PFSK-1 (cell line): ENCODE measurements around the gene CDKN1A.

Experiments
- FOXP2 ChIP-seq: optimal IDR thresholded peaks from 2 replicates; pipeline ENCODE3; 2011; ENCODE audit warnings: borderline replicate concordance, control low read depth, inconsistent platforms; ENCODE audit not compliant: insufficient read depth; ENCODE audit errors: extremely low read length, extremely low read depth
- POLR2AphosphoS5 ChIP-seq: IDR thresholded peaks from 2 replicates; pipeline ENCODE4 v1.6.1; 2012; ENCODE audit warnings: low read depth, mild to moderate bottlenecking, control low read depth, low read length, moderate library complexity
- SIN3A ChIP-seq: IDR thresholded peaks from 2 replicates; pipeline ENCODE4 v1.6.1; 2012; ENCODE audit warnings: mild to moderate bottlenecking, low read length, moderate library complexity, borderline replicate concordance; ENCODE audit not compliant: insufficient read depth
- TAF1 ChIP-seq: IDR thresholded peaks from 2 replicates; pipeline ENCODE4 v1.6.1; 2012; ENCODE audit warnings: low read length, control low read depth, borderline replicate concordance; ENCODE audit not compliant: insufficient read depth
- TF ChIP-seq, protein P1 (sequence below), 2 experiments: IDR thresholded peaks; 2 replicates each; pipeline versions ENCODE4 v1.6.1 to v1.8.0; 2011 to 2012; ENCODE audit warnings: low read depth in 2 of 2, low read length in 2 of 2, control low read depth in 1 of 2, inconsistent platforms in 1 of 2, mild to moderate bottlenecking in 1 of 2, moderate library complexity in 1 of 2; ENCODE audit not compliant: insufficient read depth in 1 of 2

Gene CDKN1A

DNA sequence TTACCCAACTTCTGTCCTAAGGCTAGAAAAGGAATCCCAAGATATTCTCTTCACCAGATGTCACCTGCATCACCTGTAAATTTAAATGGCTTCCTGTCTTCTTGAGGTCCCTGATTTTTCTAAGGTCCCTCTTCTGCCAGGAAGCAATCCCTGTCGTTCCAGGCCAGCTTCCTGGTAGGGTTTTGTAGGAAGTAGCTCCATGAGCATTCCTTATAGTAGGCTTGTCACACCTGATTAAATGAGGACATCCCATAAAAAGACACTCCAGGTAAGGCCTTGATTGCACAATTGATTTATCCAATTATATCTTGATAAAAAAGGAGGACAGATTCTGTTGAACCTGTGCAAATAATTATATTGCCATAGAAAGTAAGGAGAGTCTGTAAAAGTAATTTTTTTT lies 27.8 kb downstream of the CDKN1A start:
- TF ChIP-seq, protein P1, sequence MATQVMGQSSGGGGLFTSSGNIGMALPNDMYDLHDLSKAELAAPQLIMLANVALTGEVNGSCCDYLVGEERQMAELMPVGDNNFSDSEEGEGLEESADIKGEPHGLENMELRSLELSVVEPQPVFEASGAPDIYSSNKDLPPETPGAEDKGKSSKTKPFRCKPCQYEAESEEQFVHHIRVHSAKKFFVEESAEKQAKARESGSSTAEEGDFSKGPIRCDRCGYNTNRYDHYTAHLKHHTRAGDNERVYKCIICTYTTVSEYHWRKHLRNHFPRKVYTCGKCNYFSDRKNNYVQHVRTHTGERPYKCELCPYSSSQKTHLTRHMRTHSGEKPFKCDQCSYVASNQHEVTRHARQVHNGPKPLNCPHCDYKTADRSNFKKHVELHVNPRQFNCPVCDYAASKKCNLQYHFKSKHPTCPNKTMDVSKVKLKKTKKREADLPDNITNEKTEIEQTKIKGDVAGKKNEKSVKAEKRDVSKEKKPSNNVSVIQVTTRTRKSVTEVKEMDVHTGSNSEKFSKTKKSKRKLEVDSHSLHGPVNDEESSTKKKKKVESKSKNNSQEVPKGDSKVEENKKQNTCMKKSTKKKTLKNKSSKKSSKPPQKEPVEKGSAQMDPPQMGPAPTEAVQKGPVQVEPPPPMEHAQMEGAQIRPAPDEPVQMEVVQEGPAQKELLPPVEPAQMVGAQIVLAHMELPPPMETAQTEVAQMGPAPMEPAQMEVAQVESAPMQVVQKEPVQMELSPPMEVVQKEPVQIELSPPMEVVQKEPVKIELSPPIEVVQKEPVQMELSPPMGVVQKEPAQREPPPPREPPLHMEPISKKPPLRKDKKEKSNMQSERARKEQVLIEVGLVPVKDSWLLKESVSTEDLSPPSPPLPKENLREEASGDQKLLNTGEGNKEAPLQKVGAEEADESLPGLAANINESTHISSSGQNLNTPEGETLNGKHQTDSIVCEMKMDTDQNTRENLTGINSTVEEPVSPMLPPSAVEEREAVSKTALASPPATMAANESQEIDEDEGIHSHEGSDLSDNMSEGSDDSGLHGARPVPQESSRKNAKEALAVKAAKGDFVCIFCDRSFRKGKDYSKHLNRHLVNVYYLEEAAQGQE (IDR thresholded peaks at IDR 0.05; ENCODE audit: insufficient read depth in 1 of 2, low read depth in 2 of 2, low read length in 2 of 2) = no peak

DNA sequence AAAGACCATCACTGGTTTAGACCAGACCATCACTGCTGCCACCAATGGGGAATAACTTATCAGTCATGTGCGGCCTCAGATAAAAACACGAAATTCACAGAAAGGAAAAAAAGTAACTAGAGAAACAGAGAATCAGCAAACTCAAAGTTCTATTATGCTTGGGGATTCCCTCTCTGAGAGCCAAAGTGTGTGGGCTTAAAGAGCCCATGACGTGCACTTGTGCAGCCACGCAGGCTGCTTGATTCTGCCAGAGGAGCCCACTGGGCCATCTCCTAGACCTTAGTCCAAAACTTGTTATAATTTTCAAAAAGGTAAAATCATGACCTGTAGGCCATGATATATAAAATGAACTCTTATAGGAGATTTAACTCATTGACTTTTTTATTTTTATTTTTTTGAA lies 34.3 kb downstream of the CDKN1A start:
- TF ChIP-seq FOXP2 = no peak
- TF ChIP-seq POLR2AphosphoS5 = no peak
- TF ChIP-seq SIN3A = no peak
- no peak for TF ChIP-seq TAF1
- TF ChIP-seq, protein P1 (IDR thresholded peaks at IDR 0.05; ENCODE audit: insufficient read depth in 1 of 2, low read depth in 2 of 2, low read length in 2 of 2) = no peak

DNA sequence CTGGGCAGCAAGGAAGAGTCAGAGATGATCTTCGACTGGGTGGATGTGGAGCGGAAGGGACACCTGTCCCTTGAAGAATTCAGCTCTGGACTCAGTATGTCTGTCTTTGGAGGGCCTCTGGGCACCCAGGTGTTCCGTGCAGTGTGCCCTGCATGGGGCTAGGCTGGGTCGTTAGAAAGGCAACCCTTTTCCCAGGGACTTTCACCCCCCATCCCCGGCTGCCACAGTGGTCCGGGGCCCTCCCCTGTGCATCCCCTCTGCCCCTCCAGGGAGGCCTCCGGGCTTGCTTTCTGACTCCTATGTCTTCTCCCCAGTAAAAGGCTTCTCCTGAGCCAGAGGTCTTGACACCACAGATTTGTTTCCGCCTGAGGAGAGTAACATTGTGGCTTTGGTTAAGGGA lies 35.3 kb downstream of the CDKN1A start:
- TF ChIP-seq, protein P1 (IDR thresholded peaks at IDR 0.05; ENCODE audit: insufficient read depth in 1 of 2, low read depth in 2 of 2, low read length in 2 of 2) = no peak
- TF ChIP-seq SIN3A (no peak), FOXP2 (no peak), TAF1 (no peak), POLR2AphosphoS5 (no peak)

DNA sequence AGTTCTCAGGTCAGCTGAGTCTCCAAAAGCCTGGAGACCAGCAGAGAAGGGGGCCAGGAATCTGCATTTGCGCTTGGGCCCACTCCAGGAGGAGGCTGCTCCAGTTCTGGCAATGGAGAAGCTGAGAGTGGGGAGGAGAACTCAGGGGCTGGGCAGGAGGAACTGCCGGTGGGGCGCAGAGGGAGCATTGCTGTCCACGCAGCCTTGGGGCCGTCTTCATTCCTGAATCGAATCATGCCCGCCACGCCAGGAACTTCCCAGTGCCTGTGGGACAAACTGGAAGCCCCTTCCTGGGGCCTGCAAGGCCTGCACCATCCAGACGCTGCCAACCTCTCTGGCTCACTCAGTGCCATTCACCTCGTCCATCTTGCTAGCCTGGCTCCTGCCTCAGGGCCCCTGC lies 36.0 kb downstream of the CDKN1A start:
- TF ChIP-seq, protein P1 (IDR thresholded peaks at IDR 0.05; ENCODE audit: insufficient read depth in 1 of 2, low read depth in 2 of 2, low read length in 2 of 2) = no peak
- TF ChIP-seq POLR2AphosphoS5 (no peak), SIN3A (no peak), TAF1 (no peak), FOXP2 (no peak)

DNA sequence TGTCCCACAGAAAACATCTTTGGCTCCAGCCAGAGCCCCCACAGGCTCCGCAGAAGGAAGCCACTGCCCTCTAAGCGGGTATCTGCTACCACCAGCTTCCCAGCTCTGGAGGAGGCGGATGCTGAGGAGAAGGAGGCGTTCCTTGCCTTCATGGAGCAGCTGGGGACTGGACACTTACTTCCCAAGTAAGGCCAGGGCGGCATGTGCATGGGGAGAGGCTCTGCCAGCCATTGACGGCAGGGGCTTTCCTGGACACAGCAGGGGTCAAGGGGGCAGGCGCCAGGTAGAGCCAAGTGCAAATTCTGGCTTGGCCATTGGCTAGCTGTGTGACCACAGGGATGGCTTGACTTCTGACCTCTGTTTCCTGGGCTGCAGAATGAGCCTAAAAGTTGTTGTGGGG lies 37.0 kb downstream of the CDKN1A start:
- TF ChIP-seq SIN3A = no peak
- TF ChIP-seq, protein P1 (IDR thresholded peaks at IDR 0.05; ENCODE audit: insufficient read depth in 1 of 2, low read depth in 2 of 2, low read length in 2 of 2) = no peak
- TF ChIP-seq POLR2AphosphoS5 = no peak
- no peak for TF ChIP-seq TAF1
- no peak for TF ChIP-seq FOXP2
